Stimulated activated CD8-positive, alpha-beta memory T cell treated with anti-CD3 and anti-CD28 coated beads, Interleukin-4, amount 100 ng/mL, for 24 hours (primary cell): ENCODE results near the gene SLC47A2.
A peak's percentile ranks its signal among the peaks of the same experiment; 100 is the strongest.

Experiments used
- DNase-seq: peaks from one replicate; pipeline ENCODE4 v3.0.0-alpha.2; 2020; ENCODE audit warnings: low read depth

The SLC47A2 gene

DNA sequence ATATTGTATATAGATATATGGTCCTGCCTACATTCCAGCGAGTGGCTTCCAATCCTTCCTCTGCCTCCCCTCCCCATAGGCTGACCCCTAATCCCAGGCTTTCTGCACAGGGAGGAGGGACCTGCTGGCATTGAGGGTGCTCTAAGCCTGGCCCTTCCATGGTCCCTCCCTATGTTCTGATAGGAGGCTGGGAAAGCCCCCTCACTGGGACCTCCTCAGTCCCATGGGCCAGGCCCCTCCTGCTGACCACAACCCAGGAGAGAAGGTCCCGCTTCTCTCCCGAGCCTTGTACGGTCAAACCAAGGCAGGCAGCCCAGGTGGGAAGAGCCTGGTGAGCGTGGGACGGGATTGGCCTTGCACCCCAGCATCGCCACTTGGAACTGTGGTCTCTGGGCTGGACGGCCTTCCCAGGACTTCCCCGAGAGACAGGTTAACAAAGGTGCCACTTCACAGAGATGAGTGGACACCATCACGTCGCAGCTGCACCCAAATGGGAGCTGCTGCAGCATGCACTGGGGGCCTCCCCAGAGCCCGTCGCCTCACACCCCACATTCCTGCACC lies 30.9 kb upstream of the SLC47A2 start:
- no peak for DNase-seq

DNA sequence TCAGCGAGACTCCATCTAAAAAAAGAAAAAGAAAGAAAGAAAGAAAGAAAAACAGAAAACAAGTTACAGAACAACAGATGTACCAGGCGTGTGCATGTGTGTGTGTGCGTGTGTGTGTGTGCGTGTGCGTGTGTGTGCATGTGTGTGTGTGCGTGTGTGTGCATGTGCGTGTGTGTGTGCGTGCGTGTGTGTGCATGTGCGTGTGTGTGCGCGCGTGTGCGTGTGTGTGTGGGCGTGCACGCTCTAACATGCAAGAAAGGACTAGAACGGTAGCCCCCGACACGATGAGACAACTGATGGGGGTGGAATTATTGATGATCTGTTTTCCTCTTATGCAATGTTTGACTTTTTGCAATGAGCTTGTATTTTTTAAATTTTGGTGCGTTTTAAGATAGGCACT lies 30.1 kb upstream of the SLC47A2 start:
- DNase-seq = no peak

- peak; percentile 78 for DNase-seq
Observed at GRCh38 chr17:19744922-19745757, 28.8 kb upstream of the SLC47A2 start.

- no peak for DNase-seq
Observed at GRCh38 chr17:19744492-19744891, 28.1 kb upstream of the SLC47A2 start.

DNA sequence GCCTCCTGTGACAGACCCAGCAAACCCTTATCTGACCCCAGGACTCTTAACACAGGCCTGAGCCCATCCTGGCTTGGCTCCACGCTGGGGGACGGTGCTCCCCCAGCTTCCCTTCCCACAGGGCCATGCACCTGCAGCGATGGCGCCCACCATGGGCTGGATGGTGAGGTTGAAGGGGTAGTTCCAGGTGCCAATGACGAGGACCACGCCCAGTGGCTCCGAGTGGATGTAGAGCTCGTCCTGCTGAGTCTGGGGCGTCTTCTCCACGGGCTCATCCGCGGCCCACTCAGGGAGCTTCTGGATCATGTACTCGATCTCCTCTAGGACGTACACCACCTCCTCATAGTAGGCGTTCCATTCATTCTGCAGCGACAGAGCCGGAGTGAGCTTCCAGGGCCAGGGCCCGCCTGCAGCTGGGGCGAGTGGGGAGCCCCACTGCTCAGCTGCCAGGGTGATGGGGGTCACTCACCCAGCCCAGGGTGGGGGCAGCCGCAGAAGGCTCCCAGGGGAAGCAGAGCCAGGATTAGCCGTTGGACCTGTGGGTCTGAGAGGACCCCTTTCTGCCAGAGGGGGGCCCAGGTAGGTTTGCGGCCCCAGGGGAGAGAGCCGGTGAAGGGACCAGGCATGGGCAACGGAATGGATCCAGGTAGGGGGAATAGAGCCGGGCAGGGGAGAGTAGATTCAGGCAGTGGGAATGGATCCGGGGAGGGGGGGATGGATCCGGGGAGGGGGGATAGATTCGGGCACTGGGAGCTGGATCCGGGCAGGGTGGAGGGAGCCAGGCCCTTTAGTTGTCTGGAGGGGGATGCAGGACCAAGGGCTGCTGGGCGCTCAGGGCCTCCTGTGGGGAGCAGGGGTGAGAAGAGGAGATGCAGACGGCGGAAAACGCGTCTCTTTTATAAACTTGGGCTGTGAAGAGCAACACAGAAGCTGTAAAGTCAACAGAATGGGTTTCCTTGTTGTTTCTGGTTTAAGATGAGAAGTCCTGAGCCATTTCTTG lies 27.0 kb upstream of the SLC47A2 start:
- no peak for DNase-seq

GRCh38 chr17:19742495-19742894 lies 26.1 kb upstream of the SLC47A2 start:
- no peak for DNase-seq

DNA sequence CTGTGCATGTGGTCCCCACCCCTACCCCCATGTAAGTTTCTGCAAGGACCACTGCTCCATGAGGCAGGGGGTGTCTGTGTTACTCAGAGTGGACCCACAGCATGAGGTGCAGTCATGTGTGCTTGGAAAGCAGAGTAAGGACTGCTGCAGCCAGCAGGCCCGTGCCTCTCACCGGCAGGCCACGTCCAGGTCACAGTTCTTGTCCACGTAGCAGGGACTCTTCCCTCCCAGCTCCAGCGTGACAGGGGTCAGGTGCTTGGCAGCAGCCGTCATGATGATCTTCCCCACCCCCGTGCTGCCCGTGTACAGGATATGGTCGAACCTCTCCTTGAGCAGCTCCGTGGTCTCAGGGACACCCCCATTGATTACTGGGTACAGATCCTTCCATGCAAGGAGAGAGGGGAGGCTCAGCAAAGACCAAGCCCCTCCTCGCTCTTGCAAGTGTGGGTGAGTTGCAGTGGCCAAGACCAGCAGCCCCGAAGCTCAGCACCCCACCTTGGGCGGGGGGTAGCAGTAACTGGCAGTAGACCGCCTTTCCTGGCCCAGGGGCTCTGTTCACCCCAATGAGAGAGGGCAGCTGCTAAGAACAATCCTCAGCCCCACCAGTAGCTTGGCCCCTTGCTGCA lies 25.6 kb upstream of the SLC47A2 start:
- DNase-seq = no peak

GRCh38 chr17:19740933-19741332 lies 24.5 kb upstream of the SLC47A2 start:
- DNase-seq = no peak

DNA sequence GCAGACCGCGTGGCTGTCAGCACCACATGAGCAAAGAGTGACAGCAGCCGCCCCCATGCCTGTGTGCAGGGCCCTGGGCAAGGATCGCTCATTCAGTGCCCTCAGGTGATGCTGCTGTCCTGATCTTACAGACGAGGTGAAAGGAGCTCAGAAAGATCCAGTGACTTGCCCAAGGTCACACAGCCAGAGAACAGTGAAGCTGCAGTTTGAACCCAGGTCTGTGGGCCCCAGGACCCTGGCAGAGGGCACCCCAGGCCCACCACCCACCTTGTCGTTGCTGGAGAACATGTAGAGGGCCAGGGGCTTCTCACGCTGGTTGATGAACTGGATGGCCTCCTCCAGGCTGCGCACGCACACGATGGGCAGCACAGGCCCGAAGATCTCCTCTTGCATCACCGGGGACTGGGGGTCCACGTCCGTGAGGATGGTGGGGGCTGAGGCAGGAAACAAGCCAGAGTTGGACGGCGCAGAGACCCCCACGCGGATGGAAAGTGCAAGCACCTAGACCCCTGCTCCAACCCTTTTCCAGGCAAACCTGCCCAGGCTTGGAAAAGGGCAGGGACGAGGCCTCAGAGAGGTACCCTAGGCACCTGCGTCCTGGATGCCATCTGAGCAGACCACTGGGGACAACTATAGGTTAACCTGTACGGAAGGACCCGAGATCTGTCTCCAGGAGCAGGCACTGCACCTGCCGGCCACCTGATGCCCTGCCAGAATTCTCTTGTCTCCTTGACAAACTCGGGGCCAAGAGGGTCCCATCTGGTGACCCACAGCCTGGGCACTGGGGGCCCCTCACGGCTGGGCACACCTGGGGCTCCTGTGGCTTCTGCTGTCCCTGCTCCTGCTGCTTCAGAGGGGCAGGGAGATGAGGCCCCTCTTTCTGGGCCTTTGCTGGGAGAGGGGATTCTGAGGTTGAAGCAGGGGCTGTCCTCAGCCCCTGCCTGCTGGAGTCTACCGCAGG lies 23.1 kb upstream of the SLC47A2 start:
- DNase-seq = no peak

DNA sequence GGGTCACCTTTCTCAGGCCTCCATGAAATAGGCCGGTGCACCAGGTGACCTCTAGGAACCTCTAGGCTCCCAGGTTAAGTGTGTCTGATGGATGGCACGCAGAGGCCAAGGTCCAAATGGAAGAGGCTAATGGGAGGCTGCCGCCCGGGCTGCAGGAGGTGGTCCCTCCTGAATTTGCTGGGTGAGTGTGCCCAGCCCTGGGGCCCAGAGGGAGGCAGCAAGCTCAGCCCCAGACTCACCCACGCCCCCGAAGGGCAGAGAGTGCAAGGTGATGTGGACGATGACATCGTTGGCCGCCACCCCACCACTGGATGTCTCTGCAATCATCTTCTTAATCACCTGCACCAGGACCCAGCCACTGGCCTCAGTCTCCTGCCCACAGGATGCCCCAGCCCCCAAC lies 22.4 kb upstream of the SLC47A2 start:
- DNase-seq = no peak

DNA sequence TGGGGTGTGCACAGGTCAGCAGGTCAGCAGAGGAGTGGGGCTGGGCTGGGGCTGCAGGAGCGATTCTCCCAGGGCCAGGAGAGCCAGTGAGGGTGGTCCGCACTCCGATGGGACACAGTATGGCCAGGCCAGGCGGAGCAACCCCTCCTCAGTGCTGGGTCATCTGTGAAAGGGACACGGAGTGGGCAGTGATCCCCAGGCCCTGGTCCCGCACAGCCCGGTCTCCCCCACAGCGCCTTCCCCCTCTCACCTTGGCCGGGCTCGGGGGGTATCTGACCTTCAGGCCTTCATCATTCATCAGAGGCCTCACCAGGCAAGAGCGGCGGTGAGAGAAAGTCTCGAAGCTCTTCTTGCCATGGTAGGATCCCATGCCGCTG lies 21.7 kb upstream of the SLC47A2 start:
- no peak for DNase-seq

DNA sequence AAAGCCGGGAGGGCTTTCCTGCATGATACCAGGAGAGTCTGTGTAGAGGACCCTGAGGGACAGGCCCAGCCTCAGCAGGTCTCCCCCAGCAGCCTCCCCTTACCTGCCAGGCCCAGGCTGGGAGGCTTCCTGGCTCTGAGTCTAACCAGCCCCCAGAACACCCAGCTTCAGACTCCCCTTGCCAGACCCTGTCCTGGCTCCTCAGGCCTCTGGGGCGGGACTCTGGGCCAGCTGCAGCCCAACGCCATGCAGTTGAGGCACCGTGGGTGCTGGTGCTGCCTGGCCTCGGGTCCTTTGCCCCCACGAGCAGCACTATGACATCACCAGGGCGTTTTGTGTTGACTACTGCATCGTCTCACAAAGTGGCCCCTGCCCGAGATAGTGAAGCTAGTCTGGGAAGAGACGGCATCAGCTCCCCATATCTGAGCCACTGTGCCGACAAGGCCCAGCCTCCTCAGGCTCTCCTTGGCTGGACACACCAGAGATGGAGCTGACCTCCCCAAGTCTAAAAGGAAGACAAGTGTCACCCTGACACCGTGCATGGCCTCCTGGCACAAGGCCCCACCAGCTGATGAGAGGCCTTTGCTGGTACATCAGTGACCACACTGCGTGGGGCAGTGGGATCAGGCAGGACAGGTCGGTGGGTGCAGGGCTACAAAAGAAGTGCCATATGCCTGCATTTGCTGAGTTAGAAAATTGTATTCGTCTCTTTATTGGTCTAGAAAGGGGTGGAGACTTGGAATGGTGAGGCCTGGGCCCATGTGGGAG lies 21.1 kb upstream of the SLC47A2 start:
- no peak for DNase-seq

DNA sequence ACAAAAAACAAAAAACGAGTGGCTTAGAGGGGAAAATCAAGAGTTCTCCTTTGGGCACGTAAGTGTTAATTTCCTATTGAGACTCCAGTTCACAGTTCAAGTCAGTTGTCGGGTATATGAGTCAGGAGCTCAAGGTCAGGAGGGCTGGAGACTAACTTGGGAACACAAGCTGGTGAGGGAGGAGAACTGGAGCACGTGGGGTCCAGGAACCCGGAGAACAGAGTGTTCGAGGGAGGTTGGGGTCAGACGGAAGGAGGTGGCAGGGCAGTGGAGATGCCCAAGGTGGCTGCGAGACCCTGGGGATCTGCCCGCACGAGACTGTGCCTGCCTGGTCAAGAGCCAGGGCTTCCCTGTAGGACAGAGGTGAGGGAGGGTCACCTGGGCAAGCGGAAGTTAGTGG lies 19.7 kb upstream of the SLC47A2 start:
- no peak for DNase-seq

DNA sequence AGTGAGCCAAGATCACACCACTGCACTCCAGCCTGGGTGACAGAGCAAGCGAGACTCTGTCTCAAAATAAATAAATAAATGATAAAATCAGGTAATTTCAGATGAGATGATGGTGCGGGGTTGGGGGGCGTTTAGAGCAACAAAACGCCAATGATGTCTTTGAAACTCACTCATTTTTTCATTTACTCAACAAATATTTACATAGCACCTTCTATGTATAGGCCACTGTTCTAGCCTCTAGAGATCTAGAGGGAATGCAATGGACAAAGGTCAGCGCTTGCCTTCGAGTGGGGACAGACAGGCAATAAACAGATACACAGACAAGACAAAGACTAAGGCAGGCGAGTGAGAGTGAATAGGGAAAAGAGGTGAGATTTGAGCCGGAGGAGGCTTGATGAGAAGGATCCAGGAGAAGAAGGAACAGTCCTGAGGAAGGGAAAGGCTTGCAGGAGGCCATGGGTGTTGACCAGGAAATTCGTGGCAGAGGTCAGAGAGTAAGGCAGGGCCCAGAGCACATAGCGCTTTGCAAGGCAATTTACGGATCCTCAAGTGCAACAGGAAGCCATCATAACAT lies 17.7 kb upstream of the SLC47A2 start:
- DNase-seq = no peak

- DNase-seq = no peak
Observed at GRCh38 chr17:19731626-19732025, 15.2 kb upstream of the SLC47A2 start.

- DNase-seq = no peak
Observed at GRCh38 chr17:19730843-19731242, 14.5 kb upstream of the SLC47A2 start.

DNA sequence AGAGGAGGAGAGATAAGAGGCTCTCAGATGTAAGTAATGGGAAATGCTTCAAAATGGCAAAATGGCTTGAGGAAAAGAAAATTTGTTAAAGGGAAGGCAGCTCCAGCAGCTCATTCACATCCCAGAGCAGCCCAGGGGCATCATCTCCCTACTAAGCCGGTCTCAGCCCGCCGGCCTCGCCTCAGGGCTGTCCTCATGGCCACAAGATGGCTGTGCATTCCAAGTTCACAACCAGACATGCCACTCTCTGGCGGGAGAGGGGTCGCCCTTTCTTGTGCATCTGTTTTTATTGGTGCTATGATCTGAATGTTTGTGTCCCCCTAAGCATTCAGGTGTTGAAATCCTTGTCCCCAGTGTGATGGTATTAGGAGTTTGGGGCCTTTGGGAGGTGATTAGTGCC lies 13.5 kb upstream of the SLC47A2 start:
- no peak for DNase-seq

DNA sequence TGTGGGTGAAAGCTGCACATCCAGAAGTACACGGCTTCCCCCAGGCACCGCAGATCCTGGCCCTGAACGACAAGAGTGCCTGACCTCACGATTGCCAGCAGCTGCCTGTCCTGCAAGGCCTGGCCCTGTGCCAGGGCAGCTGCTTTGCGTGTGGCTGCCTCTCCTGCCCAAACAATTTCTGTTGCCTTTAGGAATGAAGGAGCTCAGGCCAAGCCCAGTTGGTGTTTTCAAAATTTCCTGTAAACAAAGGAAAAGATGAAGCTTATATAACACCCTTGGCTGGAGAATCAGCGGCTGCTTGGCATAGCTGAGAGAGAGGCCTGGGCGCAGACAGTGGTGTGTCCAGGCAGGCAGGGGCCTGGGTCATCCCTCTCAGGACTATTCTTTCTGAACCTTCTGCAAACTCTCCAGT lies 11.7 kb upstream of the SLC47A2 start:
- DNase-seq = no peak

DNA sequence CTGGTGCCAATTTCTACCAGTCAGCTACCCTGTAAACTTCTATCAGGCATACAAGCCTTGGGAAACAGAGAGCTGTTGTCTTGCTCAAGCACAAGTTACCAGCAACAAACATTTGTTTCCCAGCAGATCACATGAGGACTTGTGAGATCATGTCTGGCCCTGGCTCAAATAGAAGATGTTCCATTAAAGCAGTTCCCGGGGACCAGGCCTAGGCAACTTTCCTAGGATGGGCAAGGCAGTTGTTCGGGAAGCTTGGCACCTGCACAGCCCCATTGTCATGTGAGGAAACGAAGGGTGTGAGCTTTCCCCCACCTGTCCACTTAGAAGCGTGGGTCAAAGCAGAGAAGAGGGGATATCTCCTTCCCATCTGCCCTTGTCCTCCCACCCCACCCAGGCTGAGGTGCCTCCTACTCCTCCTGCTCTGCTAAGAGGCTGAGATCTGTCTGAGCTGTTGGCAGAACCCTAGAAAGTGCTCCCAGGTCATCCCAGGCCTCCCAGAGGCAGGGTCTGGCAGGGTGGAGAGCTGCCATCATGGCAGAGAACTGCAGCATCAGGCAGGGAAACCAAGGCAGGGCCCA lies 11.2 kb upstream of the SLC47A2 start:
- DNase-seq = no peak
